ENCODE measurements around the gene ATG2A.
"Not testable (repeated sequence)": the region's sequence is repeated elsewhere in the genome, so short reads cannot be mapped to it uniquely, and the experiment has no call there.

Gene ATG2A

DNA sequence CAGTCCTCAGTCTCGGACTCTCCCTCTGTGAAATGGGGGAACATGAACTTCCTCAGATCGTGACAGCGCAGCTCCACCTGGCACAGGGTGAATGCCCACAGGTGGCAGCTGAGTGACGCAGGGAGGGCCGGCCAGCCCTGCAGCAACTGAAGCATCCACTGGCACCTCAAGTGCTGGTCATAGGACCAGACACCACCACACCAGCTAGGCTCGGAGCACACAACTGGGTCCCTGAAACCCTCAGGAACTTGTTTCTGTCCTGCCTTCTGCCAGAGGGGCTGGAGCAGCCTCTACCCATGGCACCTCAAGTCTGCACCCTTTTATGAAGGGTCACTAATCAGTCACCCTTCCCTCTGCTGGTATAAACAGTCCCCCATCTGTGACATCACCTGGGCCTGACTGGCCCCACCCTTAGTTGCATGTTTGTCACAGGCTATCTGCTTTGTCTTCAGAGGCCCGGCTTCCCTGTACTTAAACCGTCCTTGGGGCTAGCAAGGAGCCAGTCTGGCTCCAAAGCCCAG lies 65.1 kb downstream of the ATG2A start:
- no peak for DNase-seq

GRCh38 chr11:64850979-64851567 lies 65.9 kb downstream of the ATG2A start:
- DNase-seq: no peak

DNA sequence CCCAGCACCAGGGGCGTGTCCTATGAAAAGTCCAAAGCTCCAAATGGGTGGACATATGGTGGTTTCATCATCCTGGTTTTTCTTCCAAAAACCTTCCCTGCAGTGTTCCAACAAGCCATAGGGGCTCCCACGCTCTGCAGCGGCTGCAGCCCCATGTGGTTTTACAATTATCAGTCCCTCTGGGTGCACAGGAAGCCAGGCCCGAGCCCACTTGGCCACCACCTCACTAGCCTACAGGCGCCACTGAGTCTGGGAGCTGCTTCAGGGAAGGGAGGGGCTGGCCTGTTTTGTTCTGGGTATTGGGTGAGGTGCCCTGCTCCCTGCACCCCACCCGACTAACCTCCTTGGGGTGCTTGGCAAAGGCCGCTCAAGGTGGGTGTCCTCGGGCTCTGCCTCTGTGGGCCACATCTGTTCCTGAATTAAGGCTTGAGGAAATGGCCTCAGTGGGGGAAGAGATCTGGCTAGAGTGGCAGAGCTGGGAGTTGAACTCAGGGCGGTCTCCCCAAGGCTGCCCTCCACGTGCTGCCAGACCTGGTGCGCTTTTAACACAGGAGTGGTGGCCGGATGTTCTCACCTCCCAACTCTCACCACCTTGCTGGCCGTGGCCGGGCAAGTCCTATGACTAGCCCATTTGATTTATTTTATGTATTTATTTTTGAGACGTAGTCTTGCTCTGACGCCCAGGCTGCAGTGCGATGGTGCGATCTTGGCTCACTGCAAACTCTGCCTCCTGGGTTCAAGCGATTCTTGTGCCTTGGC lies 67.2 kb downstream of the ATG2A start:
- no peak for DNase-seq

DNA sequence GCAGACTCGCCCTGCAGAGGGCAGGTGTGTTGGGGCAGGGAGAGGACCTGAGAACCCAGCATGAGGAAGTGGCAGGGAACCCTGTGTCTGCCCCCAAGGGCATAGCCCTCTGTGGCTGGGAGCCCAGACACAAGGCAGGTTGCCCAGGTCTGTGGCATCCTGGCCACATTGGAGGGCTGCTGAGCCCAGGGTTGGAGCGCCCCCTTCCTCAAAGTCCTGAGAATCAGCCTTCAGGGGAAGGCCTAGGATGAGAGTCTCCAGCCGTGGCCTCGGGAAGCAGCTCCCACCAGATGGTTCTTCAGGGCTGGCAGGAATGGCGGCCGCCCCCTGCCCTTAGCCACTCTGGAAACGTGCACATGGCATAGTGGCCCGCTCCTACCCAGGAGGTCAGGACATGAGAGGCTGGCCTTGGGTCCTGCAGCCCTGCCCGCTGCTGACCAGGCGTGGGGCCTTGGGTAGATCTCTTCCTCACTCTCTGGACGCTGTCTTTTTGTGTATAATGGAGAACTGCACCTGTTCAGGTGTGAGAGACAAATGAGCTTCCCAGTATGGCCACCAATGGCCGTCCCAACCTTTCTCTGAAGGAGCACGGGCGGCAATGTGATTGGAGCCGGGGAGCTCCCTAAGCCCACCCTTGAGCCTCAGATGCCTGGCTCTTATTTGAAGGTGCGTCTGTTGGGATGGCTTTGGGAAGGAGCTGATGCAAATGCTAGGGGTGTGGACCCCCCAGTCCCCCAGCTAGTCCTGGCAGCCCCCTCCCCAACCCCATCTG lies 68.0 kb downstream of the ATG2A start:
- DNase-seq: no peak

- no peak for DNase-seq
These were observed 68.7 kb downstream of the ATG2A start for GRCh38 chr11:64848214-64848825.

DNA sequence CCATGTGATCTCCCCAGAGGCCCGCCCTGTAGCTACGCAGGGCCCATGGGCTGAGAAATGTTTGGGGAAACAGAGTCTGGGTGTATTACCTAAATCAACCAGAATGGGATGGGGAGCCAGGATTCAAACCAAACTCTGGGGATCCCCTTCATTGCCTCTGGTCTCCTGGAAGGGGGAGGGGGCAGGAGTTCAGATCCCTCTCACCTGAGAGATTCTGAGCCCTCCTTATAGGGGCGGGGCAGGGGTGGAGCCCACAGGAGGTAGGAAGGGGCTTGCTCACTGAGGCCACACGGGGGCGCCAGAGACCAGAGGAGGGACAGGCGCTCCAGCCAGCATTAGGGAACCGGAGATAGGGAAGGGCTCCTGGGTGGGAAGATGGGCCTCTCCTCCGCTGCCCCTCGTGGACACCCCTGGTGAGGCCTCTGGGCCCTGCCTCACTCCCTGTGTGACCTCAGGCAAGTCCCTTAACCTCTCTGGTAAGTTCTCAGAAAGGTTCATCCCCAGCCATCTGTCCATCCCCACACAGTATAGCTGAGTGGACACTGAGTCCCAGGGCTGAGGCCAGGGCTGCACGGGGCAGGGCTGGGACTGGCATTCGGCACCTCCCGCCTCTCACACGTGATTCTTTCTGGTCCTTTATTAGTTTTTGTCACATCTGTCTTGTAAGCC lies 69.9 kb downstream of the ATG2A start:
- DNase-seq: peak; percentile 82 to 85

GRCh38 chr11:64845776-64846129 lies 71.3 kb downstream of the ATG2A start:
- DNase-seq: not testable (repeated sequence)

DNA sequence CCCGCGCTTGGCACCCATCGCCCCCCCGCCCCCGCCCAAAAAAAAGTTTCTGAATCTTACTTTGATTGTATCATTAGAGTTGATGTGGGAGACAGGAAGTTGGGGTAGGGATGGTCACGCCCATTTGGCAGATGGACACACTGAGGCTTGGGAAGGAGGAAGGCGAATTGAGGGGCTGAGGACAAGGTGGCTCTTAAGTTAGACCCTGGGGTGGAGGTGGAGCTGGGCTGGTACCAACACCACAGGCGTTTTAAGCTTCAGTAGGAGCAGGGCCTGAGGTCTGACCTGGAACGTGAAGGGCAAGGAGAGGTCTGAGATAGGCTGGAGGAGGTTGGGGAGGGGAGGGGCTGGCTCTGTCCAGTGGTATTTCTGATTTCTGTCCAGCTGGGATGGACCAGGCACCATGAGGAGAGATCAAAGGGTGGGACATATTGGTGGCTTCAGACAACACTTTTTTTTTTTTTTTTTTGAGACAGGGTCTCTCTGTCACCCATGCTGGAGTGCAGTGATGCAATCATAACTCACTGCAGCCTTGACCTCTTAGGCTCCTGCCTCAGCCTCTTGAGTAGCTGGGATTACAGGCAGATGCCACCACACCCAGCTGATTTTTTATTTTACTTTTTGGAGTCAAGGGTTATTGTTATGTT lies 71.8 kb downstream of the ATG2A start:
- DNase-seq: no peak

Measured in NCI-H1930 (cell line).